Measurements from ENCODE around the gene CTNNA2. TPM values are rescaled to one million over a fixed set of nuclear protein-coding genes. Genes with fewer than 3 reads are reported as not detected.
A peak's percentile ranks its signal among the peaks of the same experiment; 100 is the strongest.

CTNNA2 gene
- 0.30 and 0.70 TPM in 2 replicates for polyA plus RNA-seq (2012; rRNA removed)
- 0.84 and 1.2 TPM in 2 replicates for polyA plus RNA-seq (2012; cell fraction: cytosol; rRNA removed)
- 0.11 and 0.14 TPM in 2 replicates for polyA plus RNA-seq (2012; cell fraction: nucleus; rRNA removed)

- CTCF ChIA-PET, result interaction anchor here (1.1 to 1.5 kb wide), 2 partner anchors 22 to 342 kb away, joined by 4 read pairs; no protein-coding TSS in a partner anchor
- peak within 1 kb of the TSS; percentile 49 for H3K4me3 ChIP-seq (ENCODE audit: low read depth in 2 of 2, low read length in 1 of 2)
- no peaks in the 10 kb centered on the region for H3K79me2 ChIP-seq (ENCODE audit: insufficient read depth)
Observed at GRCh38 chr2:79512442-79513401, at the start of gene CTNNA2. Gene CTNNA2 (plus strand): TSS chr2:79513051.

More at GRCh38 chr2:79512442-79513401, at the start of gene CTNNA2:
- H3K36me3 ChIP-seq (replicated peaks in 1 of 2; ENCODE audit: control insufficient read depth in 1 of 2, insufficient read depth in 2 of 2, low read length in 1 of 2), result no peaks in the 10 kb centered on the region
- H3K4me1 ChIP-seq (ENCODE audit: control insufficient read depth in 1 of 2, insufficient read depth in 2 of 2, low read depth in 1 of 2, low read length in 1 of 2), result peaks cover 0 to 5% of the 10 kb centered on the region in 2 experiments; a peak in 2 of 4 replicates
- POLR2A ChIA-PET, result no interaction called here
- H3K4me2 ChIP-seq, result peak within 1 kb of the TSS; percentile 74
- TF ChIP-seq REST (IDR thresholded peaks at IDR 0.05; ENCODE audit: low read depth, low read length), result no peak
- TF ChIP-seq TCF12 (IDR thresholded peaks at IDR 0.05), result no peak
- no peak for TF ChIP-seq POLR2AphosphoS5 (IDR thresholded peaks at IDR 0.05; ENCODE audit: low read depth, low read length)
- no peak for TF ChIP-seq MAX (IDR thresholded peaks at IDR 0.05; ENCODE audit: low read depth)
- TF ChIP-seq CHD2 (IDR thresholded peaks at IDR 0.05; ENCODE audit: low read length, partially characterized antibody), result peak; percentile 14
- peak; percentile 77 for TF ChIP-seq NRF1 (IDR thresholded peaks at IDR 0.05; ENCODE audit: low read depth, low read length)
- TF ChIP-seq USF1 (IDR thresholded peaks at IDR 0.05; ENCODE audit: borderline replicate concordance, low read depth), result no peak
- no peak for TF ChIP-seq NFIC (IDR thresholded peaks at IDR 0.05; ENCODE audit: borderline replicate concordance)
- TF ChIP-seq IRF3 (IDR thresholded peaks at IDR 0.05; ENCODE audit: low read depth, low read length), result no peak
- TF ChIP-seq CTCF (IDR thresholded peaks at IDR 0.05), result peak; percentile 26
- TF ChIP-seq RFX5 (IDR thresholded peaks at IDR 0.05; ENCODE audit: low read length), result no peak
- TF ChIP-seq JUND (IDR thresholded peaks at IDR 0.05), result no peak
- TF ChIP-seq ELF1 (IDR thresholded peaks at IDR 0.05), result no peak
- TF ChIP-seq TAF1 (IDR thresholded peaks at IDR 0.05; ENCODE audit: borderline replicate concordance, low read depth, low read length), result no peak
- TF ChIP-seq RAD21 (IDR thresholded peaks at IDR 0.05; ENCODE audit: low read length), result peak; percentile 13; the same call in 1 of the 2 replicates
- TF ChIP-seq FOXJ3 (CRISPR knock-in tag; IDR thresholded peaks at IDR 0.05), result no peak
- TF ChIP-seq MXI1 (IDR thresholded peaks at IDR 0.05; ENCODE audit: low read depth, low read length), result peak; percentile 81; the same call in 1 of the 2 replicates
- TF ChIP-seq ZBTB33 (IDR thresholded peaks at IDR 0.05; ENCODE audit: borderline replicate concordance, low read depth), result no peak
- no peak for TF ChIP-seq YY1 (IDR thresholded peaks at IDR 0.05; ENCODE audit: low read depth)
- 1% methylated on average over 25 of the region's 87 CpGs for WGBS (ENCODE audit: low lambda C conversion rate)
- no peaks in the 10 kb centered on the region for H3K9me3 ChIP-seq
- peak within 1 kb of the TSS in 1 of 2 experiments; percentile 80; a peak in 2 of 4 replicates for H3K27ac ChIP-seq (ENCODE audit: low read depth in 2 of 2, low read length in 1 of 2)
- peak within 1 kb of the TSS; percentile 62; the same call in 1 of the 2 replicates for H2AFZ ChIP-seq (ENCODE audit: low read depth)
- no peaks in the 10 kb centered on the region for H3K27me3 ChIP-seq (ENCODE audit: insufficient read depth)
- H3K9ac ChIP-seq, result no peak within 1 kb of the TSS
- no peaks in the 10 kb centered on the region for H3F3A ChIP-seq (replicated peaks; ENCODE audit: insufficient read depth)
- H4K20me1 ChIP-seq (ENCODE audit: insufficient read depth), result no peaks in the 10 kb centered on the region
- peak; percentile 97 for DNase-seq
- no peaks in the 10 kb centered on the region for H3K9me2 ChIP-seq

All from SK-N-SH (cell line).